GM18951 (cell line): Measurements from ENCODE around the gene DCBLD1.

Experiments used
- POLR2A ChIP-seq: IDR thresholded peaks from 4 replicates; pipeline ENCODE4 v1.6.1; 2011; ENCODE audit warnings: mild to moderate bottlenecking; ENCODE audit not compliant: insufficient read length, insufficient read depth; ENCODE audit errors: extremely low read depth
- in situ Hi-C: fragments of 300-500 bp; cut with MboI; formaldehyde crosslinking; loops from one replicate; pipeline ENCODE4 v1.12.0; 2022; ENCODE audit warnings: low sequenced_read_pairs, mixed read lengths, inconsistent platforms; ENCODE audit not compliant: unreplicated experiment

DCBLD1 gene

GRCh38 chr6:117481278-117481925 lies 1.1 kb upstream of the DCBLD1 start:
- in situ Hi-C loops, result no loop called here
- TF ChIP-seq POLR2A, result no peak

DNA sequence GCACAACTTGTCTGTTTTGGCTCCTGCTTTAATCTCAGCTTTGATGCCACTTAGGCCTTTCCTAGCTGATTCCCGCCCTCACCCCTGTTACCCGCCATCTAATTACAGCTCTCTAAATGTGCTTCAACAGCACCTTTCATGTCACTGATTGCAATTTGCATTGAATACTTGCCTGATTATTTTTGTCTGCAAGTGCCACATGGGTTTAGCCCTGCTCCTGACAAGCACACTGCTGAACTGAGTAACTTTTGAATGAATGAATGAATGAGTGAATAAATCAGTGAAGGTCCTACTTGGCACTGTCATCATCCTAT lies 591 bp upstream of the DCBLD1 start:
- TF ChIP-seq POLR2A, result no peak
- in situ Hi-C loops, result no loop called here

GRCh38 chr6:117483004-117483644 lies 650 bp downstream of the DCBLD1 start:
- TF ChIP-seq POLR2A, result no peak
- in situ Hi-C loops, result no loop called here

DNA sequence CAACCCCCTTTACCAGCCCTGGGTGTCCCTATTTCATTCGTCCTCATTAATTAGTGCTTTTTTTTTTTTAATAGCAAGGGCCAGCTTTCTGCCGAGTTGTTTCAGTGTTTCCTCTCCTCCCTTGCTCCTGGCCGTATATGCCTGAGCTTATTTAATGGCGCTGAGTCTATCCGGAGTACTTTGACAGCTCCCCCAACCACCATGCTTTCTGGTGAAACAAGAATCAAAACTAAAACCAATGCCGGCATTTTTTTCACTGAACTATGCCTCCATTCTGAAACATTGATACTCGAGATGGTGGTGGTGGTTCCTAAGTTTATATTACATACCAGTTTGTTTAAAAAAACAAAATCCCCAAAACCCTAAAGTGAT lies 1.2 kb downstream of the DCBLD1 start:
- in situ Hi-C loops, result no loop called here
- TF ChIP-seq POLR2A, result no peak

DNA sequence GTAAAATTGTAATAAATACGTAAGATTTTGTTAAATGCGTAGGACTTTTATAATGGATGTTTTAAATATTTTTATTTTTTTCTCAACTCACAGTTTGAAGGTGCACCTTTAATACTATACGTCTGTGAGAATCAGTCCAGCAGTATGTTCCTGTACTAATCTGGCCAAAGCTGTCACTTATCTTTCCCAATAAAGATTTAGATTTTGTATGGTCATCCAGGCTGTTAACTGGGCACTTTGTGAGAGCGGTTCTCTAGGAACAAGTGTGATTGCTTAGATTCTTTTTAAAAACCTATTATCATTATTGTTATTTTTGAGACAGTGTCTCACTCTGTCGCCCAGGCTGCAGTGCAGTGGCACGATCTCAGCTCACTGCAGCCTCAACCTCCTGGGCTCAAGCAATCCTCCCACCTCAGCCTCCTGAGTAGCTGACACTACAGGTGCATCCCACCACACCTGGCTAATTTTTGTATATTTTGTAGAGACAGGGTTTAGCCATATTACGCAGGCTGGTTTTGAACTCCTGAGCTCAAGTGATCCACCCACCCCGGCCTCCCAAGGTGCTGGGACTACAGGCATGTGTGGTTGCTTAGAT lies 1.7 kb downstream of the DCBLD1 start:
- in situ Hi-C loops, result no loop called here
- TF ChIP-seq POLR2A, result no peak

GRCh38 chr6:117485433-117485832 lies 3.0 kb downstream of the DCBLD1 start:
- in situ Hi-C loops, result no loop called here
- TF ChIP-seq POLR2A, result no peak

DNA sequence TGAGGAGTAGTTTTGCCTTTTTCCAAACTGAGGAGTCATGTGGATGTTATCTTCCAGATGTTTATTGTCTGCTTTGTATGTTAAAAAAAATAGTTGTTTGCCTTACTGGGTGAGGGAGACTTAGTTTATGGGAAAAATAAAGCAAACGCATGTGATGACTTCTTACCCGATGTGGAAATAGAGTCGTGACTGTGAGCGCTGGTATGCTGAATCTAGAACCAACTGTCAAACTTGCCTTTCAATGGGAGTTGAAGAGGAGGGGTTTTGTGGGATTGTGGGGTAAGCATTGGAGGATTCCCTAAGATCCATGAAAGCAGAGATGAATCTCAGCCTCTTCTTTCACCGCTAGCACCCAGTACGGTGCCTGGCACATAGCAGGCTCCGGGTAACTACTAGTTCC lies 5.3 kb downstream of the DCBLD1 start:
- in situ Hi-C loops, result no loop called here
- TF ChIP-seq POLR2A, result no peak

DNA sequence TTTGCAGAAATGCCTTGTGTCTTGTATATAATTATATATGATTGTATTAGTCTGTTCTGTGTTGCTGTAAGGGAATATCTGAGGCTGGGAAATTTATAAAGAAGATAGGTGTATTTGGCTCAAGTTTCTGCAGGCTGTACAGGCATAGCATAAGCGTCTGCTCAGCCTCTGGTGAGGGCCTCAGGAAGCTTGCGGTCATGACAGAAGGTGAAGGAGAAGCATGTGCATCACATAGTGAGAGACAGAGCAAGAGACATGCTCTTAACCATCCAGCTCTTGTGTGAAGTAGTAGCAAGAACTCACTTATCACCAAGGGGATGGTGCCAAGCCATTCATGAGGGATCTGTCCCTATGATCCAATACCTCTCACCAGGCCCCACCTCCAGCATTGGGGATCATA lies 6.5 kb downstream of the DCBLD1 start:
- in situ Hi-C loops, result no loop called here
- TF ChIP-seq POLR2A, result no peak

DNA sequence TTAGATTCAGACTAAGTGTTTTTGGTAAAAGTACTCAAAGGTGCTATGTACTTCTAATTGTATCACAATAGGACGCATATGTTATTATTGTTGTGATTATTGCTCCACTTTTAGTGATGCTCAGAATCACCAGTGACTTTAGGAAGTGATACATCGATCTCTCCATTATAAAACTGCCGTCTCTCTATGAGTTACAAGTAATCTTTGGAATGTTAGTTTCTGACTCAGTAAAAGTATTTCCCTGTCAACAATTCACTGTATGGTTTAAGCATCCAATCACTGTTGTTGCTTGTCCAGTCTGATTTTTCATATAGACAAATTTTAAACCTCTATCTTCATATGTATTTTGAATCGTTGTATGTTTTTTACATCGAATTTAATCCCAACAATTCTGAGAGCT lies 9.4 kb downstream of the DCBLD1 start:
- in situ Hi-C loops, result no loop called here
- TF ChIP-seq POLR2A, result no peak

DNA sequence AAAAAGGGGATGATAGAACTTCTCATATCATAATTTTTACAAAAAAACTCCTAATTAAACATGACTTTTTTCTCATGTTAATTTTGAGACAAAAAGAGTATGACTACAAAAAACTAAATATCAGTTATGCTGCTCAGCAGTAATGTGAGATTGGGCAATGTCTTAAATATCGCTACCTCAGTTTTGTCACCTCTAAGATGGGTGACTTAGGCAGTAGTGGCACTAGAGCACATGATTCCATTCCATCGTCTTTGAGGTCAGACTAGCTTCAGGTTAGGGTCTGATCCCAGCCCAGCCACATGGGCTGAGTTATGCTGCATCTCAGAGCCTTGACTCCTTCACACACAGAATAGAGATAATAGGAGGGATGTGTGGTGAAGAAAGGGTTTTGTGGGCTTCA lies 11.0 kb downstream of the DCBLD1 start:
- in situ Hi-C loops, result no loop called here
- TF ChIP-seq POLR2A, result no peak

DNA sequence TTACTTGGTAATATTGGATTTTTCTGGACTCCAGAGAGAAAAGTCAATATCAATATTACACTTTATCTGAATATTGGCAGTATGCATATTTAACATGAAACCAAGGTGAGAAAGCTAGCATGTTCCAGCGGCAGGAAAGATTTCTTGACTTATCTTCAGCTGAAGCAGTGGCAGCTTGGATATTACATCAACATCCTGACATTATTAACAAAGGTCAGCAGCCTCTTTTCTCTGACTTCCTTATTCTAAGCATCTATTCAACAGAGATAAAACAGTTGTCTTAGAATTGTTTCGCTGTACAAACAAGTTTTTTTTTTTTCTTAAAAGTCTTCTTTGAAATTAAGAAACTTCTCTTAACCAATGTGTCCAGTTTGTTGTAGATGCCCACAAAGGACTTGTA lies 11.8 kb downstream of the DCBLD1 start:
- TF ChIP-seq POLR2A, result no peak
- in situ Hi-C loops, result no loop called here

DNA sequence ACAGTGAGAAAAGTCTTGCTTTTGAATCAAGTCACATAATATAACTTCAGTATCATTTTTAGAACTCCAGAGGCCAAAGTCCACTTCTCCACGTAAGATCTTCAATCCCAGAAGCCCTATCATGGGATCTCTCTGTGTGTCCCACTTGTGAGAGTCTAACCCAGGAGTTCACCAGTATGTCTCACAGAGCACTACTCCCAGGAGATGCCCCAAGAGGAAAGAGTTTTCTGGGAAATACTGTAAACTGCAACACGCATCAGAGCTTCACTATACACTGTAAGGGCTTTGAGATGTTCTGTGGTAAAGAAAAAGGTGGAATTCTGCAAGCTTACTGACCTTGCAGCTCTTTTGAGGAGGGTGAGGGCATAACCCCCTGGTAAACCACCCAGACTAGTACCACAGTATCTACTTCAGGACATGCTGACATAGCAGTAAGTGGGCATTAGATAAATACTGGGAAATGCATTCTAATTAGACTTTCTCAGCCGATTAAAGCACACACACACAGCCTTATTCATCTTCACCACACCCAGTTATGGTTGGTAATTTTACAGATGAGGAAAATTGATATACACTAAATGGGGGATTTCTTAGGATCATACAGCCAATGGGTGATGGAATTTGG lies 12.3 kb downstream of the DCBLD1 start:
- TF ChIP-seq POLR2A, result no peak
- in situ Hi-C loops, result no loop called here

GRCh38 chr6:117495425-117495824 lies 13.0 kb downstream of the DCBLD1 start:
- in situ Hi-C loops, result no loop called here
- no peak for TF ChIP-seq POLR2A

DNA sequence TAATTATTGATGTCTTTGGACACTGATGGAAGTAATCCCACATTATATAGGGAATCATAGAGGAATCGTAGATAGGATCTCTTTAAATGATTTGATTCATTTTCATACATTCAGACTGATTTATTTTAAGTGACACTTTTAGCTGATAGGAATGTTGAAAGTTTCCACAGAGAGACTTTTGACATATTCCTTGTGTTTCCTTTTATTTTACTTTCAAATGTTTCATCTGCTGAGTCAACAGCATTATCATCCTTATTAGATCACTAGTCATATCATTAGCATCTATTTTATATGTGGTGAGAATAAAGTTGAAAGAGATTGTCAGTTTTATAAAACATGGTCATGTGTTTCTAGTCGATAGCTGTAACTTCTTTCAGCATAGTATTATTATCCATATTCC lies 13.4 kb downstream of the DCBLD1 start:
- TF ChIP-seq POLR2A, result no peak
- in situ Hi-C loops, result no loop called here
